Measurements from ENCODE around the gene CD82. TPM values are rescaled to one million over a fixed set of nuclear protein-coding genes. Genes with fewer than 3 reads are reported as not detected.

Gene CD82
- total RNA-seq, 2 experiments from 2014 or later = 1.2 to 6.4 TPM

- Histone ChIP-seq H3K4me2 (ENCODE audit: low read length) (no peak overlapping the region), H3K79me2 (ENCODE audit: insufficient read depth, low read depth, low read length) (no peaks in the 10 kb centered on the region), H3K9me2 (ENCODE audit: insufficient read depth, low read length) (no peaks in the 10 kb centered on the region), H3K4me1 (ENCODE audit: insufficient read depth, low read length, poor library complexity, severe bottlenecking) (peaks cover 13% of the 10 kb centered on the region), H3K36me3 (ENCODE audit: insufficient read depth, low read length) (no peaks in the 10 kb centered on the region), H3K9me3 (ENCODE audit: low read length) (no peaks in the 10 kb centered on the region), H3K27ac (ENCODE audit: low read depth, low read length, poor library complexity, severe bottlenecking) (no peak overlapping the region), H3K4me3 (ENCODE audit: low read depth, low read length, poor library complexity, severe bottlenecking) (no peak overlapping the region), H2AFZ (ENCODE audit: low read length) (no peak overlapping the region), H4K20me1 (ENCODE audit: insufficient read depth, low read length) (no peaks in the 10 kb centered on the region)
- TF ChIP-seq CTCF (conservative IDR thresholded peaks at IDR 0.05; ENCODE audit: low read length) (no peak), EZH2phosphoT487 (IDR thresholded peaks at IDR 0.05; ENCODE audit: borderline replicate concordance, low read depth, low read length) (no peak)
- DNase-seq (ENCODE audit: low spot score) = no peak
- POLR2A ChIA-PET = interaction anchor here (0.6 to 1.7 kb wide), 4 partner anchors 58 to 523 kb away, joined by 3 to 12 read pairs (median 8); partner anchors contain the start of gene EXT2
- no TSS peak for BruUV-seq (replicated peaks)
- CTCF ChIA-PET (ENCODE audit: unreplicated experiment) = interaction anchor here (1.2 to 1.6 kb wide), 4 partner anchors 57 to 65 kb away, joined by 3 to 8 read pairs (median 6); no protein-coding TSS in a partner anchor
- intact Hi-C loops (cut with micrococcal nuclease; ENCODE audit: unreplicated experiment) = loop anchor here (1.0 to 10.0 kb wide), 2 partner anchors 62 to 333 kb away; no protein-coding TSS in a partner anchor
These were observed 52.4 kb downstream of the CD82 start for GRCh38 chr11:44617671-44618461.

GRCh38 chr11:44618561-44619425 lies 53.3 kb downstream of the CD82 start:
- Histone ChIP-seq H3K27ac (ENCODE audit: low read depth, low read length, poor library complexity, severe bottlenecking) (no peak overlapping the region), H3K36me3 (ENCODE audit: insufficient read depth, low read length) (no peaks in the 10 kb centered on the region), H2AFZ (ENCODE audit: low read length) (no peak overlapping the region), H3K9me3 (ENCODE audit: low read length) (no peaks in the 10 kb centered on the region), H3K9me2 (ENCODE audit: insufficient read depth, low read length) (no peaks in the 10 kb centered on the region), H3K4me1 (ENCODE audit: insufficient read depth, low read length, poor library complexity, severe bottlenecking) (peaks cover 6% of the 10 kb centered on the region), H3K4me3 (ENCODE audit: low read depth, low read length, poor library complexity, severe bottlenecking) (no peak overlapping the region), H3K4me2 (ENCODE audit: low read length) (no peak overlapping the region), H3K79me2 (ENCODE audit: insufficient read depth, low read depth, low read length) (no peaks in the 10 kb centered on the region), H4K20me1 (ENCODE audit: insufficient read depth, low read length) (no peaks in the 10 kb centered on the region)
- intact Hi-C loops (cut with micrococcal nuclease; ENCODE audit: unreplicated experiment) = loop anchor here (10.0 kb wide), 1 partner anchor 334 kb away; no protein-coding TSS in a partner anchor
- ChIA-PET POLR2A (no interaction called here), CTCF (ENCODE audit: unreplicated experiment) (no interaction called here)
- TF ChIP-seq EZH2phosphoT487 (IDR thresholded peaks at IDR 0.05; ENCODE audit: borderline replicate concordance, low read depth, low read length) (no peak), CTCF (conservative IDR thresholded peaks at IDR 0.05; ENCODE audit: low read length) (no peak)
- no TSS peak for BruUV-seq (replicated peaks)
- no peak for DNase-seq (ENCODE audit: low spot score)
